Measurements from ENCODE around the gene ANO4.

DNA sequence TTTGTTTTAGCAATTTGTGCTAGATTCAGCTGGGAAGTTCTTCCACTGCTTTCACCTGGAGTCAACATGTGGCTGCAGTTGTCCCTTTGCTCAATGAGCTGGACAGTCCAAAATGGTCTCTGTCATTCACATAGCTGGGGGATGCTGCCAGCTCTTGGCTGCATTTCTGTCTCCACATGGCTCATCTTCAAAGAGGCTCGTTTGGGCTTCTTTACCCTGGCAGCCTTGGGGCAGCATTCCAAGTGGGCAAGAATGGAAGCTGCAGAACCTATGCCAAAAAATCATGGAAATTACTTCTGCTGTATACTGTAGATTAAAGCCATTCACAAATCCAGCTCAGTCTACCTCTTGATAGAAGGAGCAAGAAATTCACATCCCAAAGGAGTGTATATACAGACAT lies 216.3 kb downstream of the ANO4 start:
- TF ChIP-seq, protein P1, sequence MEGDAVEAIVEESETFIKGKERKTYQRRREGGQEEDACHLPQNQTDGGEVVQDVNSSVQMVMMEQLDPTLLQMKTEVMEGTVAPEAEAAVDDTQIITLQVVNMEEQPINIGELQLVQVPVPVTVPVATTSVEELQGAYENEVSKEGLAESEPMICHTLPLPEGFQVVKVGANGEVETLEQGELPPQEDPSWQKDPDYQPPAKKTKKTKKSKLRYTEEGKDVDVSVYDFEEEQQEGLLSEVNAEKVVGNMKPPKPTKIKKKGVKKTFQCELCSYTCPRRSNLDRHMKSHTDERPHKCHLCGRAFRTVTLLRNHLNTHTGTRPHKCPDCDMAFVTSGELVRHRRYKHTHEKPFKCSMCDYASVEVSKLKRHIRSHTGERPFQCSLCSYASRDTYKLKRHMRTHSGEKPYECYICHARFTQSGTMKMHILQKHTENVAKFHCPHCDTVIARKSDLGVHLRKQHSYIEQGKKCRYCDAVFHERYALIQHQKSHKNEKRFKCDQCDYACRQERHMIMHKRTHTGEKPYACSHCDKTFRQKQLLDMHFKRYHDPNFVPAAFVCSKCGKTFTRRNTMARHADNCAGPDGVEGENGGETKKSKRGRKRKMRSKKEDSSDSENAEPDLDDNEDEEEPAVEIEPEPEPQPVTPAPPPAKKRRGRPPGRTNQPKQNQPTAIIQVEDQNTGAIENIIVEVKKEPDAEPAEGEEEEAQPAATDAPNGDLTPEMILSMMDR (optimal IDR thresholded peaks at IDR 0.05 in 1 of 3, IDR thresholded peaks at IDR 0.05 in 1 of 3, conservative IDR thresholded peaks at IDR 0.05 in 1 of 3; ENCODE audit: extremely low read depth in 1 of 3, insufficient read depth in 2 of 3, low read length in 3 of 3) = no peak
- TF ChIP-seq EZH2 (IDR thresholded peaks at IDR 0.05; ENCODE audit: low read length) = no peak

Data from keratinocyte (primary cell).